Measurements from ENCODE around the gene CBX2.

DNA sequence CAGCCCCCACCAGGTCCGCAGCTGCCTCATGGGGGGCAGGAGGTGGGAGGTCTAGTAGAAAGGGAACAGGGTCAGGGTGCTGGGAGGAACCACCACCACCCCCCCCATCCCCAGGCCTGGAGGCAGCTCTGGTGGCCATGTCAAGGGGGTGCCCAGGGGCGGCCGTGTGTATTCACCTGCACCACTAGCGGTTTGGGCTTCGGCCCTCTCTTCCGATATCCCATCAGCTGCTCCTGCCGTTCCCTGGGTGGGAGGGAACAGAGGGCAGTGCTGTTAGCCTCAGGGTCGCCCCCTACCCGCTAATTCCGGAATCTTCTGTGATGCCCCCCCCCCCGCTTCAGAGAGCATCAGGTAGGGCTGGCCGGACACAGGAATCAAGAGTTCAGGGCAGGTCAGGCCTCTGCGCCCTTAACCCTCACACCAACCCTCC is 57.5 kb downstream of the CBX2 start:
- TF ChIP-seq, protein P1, sequence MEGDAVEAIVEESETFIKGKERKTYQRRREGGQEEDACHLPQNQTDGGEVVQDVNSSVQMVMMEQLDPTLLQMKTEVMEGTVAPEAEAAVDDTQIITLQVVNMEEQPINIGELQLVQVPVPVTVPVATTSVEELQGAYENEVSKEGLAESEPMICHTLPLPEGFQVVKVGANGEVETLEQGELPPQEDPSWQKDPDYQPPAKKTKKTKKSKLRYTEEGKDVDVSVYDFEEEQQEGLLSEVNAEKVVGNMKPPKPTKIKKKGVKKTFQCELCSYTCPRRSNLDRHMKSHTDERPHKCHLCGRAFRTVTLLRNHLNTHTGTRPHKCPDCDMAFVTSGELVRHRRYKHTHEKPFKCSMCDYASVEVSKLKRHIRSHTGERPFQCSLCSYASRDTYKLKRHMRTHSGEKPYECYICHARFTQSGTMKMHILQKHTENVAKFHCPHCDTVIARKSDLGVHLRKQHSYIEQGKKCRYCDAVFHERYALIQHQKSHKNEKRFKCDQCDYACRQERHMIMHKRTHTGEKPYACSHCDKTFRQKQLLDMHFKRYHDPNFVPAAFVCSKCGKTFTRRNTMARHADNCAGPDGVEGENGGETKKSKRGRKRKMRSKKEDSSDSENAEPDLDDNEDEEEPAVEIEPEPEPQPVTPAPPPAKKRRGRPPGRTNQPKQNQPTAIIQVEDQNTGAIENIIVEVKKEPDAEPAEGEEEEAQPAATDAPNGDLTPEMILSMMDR (IDR thresholded peaks at IDR 0.05) = no peak
- no peak for TF ChIP-seq POLR2A (IDR thresholded peaks at IDR 0.05)
